Retinal pigment epithelial cell (primary cell): ENCODE results near the gene PTPRN2.
"Not testable (repeated sequence)": the region's sequence is repeated elsewhere in the genome, so short reads cannot be mapped to it uniquely, and the experiment has no call there.

ENCODE experiments used
- DNase-seq: peaks from one replicate; pipeline ENCODE4 v3.0.0-alpha.2; 2010; ENCODE audit warnings: low read depth
- H3K4me3 ChIP-seq: 2 replicates; pipeline ENCODE4 v1.5.1; 2011; ENCODE audit warnings: mild to moderate bottlenecking, low read length, control low read depth, moderate library complexity
- TF ChIP-seq, protein P1 (sequence below): conservative IDR thresholded peaks from 2 replicates; pipeline ENCODE4 v1.5.1; 2011; ENCODE audit warnings: low read depth, low read length, control low read depth, inconsistent platforms

Gene PTPRN2

DNA sequence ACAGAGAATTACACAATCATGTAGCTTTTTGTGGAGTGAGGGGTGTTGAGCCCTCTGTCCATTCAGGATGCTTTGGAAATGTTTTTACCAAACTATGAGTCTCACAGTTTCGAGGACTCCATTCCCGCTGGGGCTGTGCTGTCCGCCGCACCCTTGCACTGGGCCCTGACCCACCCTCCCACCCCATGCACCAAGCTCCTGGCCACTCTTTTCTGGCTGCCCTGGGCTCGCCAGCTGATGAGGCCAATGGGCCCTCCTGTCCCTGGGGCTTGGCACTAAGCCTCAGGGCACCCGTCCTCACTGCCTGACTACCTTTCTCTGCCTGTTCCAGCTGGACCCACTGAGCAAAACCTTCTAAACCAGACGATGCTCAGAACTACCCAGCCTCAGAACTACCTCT is 332.1 kb downstream of the PTPRN2 start:
- TF ChIP-seq, protein P1, sequence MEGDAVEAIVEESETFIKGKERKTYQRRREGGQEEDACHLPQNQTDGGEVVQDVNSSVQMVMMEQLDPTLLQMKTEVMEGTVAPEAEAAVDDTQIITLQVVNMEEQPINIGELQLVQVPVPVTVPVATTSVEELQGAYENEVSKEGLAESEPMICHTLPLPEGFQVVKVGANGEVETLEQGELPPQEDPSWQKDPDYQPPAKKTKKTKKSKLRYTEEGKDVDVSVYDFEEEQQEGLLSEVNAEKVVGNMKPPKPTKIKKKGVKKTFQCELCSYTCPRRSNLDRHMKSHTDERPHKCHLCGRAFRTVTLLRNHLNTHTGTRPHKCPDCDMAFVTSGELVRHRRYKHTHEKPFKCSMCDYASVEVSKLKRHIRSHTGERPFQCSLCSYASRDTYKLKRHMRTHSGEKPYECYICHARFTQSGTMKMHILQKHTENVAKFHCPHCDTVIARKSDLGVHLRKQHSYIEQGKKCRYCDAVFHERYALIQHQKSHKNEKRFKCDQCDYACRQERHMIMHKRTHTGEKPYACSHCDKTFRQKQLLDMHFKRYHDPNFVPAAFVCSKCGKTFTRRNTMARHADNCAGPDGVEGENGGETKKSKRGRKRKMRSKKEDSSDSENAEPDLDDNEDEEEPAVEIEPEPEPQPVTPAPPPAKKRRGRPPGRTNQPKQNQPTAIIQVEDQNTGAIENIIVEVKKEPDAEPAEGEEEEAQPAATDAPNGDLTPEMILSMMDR = no peak
- no peak overlapping the region for H3K4me3 ChIP-seq

DNA sequence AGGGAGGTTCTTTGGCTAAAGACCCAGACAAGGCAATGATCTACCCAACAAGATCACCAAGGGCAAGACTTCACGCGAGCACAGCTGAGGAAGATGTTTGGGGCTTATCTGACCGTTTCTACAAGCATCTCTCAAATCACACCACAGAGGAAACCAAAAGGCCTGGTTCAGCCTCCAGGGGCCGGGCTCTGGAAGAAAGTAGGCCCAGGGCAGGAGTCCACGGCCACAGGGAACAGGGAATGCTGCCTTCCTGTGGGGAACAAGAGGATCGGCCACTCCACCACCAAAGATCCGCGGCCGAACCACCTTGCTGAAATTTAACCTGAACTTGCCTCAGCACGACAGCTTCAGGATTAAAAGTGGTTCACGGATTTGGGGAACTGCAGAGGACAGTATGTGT is 332.5 kb downstream of the PTPRN2 start:
- no peak overlapping the region for H3K4me3 ChIP-seq
- no peak for DNase-seq
- TF ChIP-seq, protein P1 = no peak

More for the DNA sequence above, 332.1 kb downstream of the PTPRN2 start:
- no peak for DNase-seq

DNA sequence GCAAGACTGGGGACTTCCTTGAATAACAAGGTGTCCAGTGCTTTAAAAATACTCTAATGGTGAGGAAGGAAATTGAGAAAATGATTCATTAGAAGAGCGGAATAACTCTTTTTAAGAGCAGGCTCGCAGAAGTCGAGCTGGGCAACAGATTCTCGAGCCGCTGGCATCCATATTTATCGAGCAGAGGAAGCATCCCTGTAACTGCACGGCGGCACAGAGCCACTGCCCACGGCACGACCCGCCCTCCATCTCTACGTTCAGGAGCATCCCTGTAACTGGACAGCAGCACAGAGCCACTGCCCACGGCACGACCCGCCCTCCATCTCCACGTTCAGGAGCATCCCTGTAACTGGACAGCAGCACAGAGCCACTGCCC is 334.0 kb downstream of the PTPRN2 start:
- H3K4me3 ChIP-seq, DNase-seq: not testable (repeated sequence)

DNA sequence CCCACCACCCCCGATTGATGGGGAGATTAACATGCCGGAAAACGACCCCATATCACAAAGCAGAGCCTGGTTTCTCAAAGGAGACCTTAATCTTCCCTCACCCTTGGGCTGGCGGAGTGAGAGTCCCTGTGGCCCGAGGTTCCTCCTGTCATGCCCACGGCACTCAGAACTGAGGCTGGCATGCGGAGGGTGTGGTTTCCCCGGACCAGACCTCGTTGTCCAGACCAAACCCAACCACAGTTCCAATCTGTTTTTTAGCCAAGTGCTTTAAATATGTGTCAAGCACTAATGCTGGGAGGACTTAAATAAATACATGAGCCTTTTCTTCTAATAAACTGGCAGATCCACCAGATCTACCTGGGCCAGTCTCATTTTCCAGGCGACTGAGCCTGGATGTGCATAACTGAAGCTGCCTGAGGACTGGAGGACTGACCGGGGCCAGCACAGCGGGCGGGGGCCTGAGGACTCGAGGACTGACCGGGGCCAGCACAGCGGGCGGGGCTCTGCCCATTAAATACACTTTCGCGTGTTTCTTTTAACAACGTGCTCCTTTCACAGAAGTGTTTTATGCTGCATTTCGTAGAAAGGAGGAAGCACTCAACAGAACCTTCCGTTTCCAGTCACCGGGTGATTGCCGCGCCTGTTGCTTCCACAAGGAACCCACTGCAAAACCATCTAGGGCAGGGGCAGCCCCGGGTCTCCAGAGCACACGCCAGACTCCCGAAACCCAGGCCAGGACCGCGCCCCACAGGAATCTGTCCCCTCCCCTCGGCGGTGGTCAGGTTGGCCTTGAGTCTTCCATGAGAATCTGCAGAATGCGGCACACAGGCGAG is 334.6 kb downstream of the PTPRN2 start:
- DNase-seq = no peak
- TF ChIP-seq, protein P1 = no peak
- H3K4me3 ChIP-seq = no peak overlapping the region

DNA sequence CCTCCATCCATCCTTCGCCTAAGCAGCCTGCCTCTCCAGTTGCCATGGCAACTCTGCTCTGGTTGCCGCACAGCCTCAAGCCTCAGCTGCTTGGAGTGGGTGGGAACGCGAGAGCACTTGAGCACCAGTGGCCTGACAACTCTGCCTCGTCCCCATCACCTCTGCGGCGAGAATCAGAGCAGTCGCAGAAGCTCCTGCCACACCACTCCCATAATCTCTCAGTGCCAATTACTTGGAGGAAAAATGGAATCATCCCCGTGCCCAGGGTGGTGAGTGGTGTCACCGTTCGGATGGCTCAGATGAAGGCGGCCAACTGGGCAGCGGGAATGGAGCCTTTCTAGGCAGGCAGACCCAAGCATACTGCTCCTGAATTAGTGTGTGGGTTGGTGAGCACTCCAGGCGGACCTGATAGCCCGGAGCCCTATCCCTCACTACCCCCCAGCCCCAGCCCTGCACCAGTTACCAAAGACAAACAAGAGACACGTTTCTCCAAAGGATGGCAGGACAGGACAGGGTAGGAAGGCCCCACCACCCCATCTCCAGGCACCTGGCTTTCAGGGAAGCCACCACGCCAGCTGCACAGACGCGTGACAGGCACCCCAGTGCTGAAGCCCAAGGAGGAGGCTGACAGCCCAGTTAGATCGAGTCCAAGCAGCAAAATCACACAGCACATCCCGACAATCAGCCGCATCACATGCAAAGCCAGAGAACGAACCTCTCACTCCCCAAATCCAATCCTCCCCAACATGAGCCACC is 335.4 kb downstream of the PTPRN2 start:
- TF ChIP-seq, protein P1 = no peak
- H3K4me3 ChIP-seq = no peak overlapping the region
- DNase-seq = no peak

DNA sequence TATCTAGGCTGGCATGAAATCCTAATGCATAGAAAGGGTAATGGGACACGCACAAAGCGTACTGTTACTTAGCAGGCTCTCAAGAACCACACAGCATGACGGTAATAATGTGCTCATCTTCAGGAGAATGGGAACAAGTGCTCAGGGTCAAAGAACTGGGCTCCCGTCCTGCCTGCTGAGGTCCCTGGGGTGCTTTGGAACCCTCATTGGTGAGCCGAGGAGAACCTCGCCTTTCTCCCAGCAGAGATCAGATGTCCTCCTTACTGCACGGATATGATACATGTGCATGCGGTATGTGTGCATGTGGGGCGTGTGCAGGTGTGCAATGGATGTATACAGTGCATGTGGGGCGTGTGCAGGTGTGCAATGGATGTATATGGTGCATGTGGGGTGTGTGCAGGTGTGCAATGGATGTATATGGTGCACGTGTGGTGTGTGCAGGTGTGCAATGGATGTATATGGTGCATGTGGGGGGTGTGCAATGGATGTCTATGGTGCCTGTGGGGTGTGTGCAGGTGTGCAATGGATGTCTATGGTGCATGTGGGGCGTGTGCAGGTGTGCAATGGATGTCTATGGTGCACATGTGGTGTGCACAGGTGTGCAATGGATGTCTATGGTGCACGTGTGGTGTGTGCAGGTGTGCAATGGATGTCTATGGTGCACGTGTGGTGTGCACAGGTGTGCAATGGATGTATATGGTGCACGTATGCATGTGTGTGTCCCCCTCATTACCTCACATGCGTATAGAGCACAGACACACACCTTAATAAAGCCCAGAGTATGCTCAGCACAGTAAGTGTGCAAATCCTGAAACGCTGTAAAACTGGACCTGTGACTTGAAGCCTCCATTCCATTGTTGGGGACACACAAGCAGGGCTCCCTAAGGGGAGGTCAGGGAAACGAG is 336.3 kb downstream of the PTPRN2 start:
- DNase-seq = no peak
- TF ChIP-seq, protein P1 = no peak
- no peak overlapping the region for H3K4me3 ChIP-seq

DNA sequence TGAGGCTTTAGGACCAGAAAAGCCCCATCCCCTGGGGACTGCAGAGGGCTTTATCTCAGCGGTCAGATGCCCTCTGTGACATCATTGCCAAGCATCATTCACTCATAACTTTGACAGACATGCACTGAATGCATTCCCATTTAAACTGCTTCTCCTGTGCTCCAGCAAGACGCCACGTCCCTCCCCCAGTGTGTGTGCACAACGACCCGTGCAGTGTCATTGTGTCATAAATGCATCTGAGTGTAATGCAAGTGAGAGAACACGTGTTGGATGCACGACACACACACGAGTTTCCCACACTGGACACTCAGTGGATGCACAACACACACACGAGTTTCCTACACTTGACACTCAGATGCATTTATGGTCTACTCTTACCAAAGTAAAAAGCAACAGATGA is 337.9 kb downstream of the PTPRN2 start:
- TF ChIP-seq, protein P1 = no peak
- H3K4me3 ChIP-seq = no peak overlapping the region
- no peak for DNase-seq
